Mesothelial cell of epicardium (in vitro differentiated cells): ENCODE data around the gene OR52L1. TPM values are rescaled to one million over a fixed set of nuclear protein-coding genes. Genes with fewer than 3 reads are reported as not detected.

Experiments
- DNase-seq, 2 experiments: peaks; one replicate each; pipeline ENCODE4 v3.0.0; 2021; ENCODE audit warnings: low spot score in 2 of 2; ENCODE audit not compliant: unreplicated experiment in 2 of 2
- H3K27ac Mint-ChIP-seq: 2 replicates; pipeline ENCODE4 v1.8.0; 2021; ENCODE audit warnings: mixed read lengths
- H3K27me3 Mint-ChIP-seq: 2 replicates; pipeline ENCODE4 v1.8.0; 2021; ENCODE audit warnings: low read depth, mixed read lengths
- H3K36me3 Mint-ChIP-seq: 2 replicates; pipeline ENCODE4 v1.8.0; 2021; ENCODE audit warnings: mixed read lengths
- H3K4me1 Mint-ChIP-seq: 2 replicates; pipeline ENCODE4 v1.8.0; 2021; ENCODE audit warnings: mixed read lengths
- H3K4me3 Mint-ChIP-seq: 2 replicates; pipeline ENCODE4 v1.8.0; 2021; ENCODE audit warnings: mild to moderate bottlenecking, moderate library complexity, mixed read lengths
- H3K9me3 Mint-ChIP-seq: 2 replicates; pipeline ENCODE4 v1.8.0; 2021; ENCODE audit warnings: mixed read lengths
- CTCF ChIP-seq: fragments of 200-600 bp; sonication (generic); IDR thresholded peaks from one replicate; pipeline ENCODE4 v1.5.0; 2021; ENCODE audit warnings: antibody characterized with exemption; ENCODE audit not compliant: unreplicated experiment
- total RNA-seq: library from RNA; stranded (reverse); gene quantifications from 3 replicates; pipeline ENCODE4 v1.2.1, GENCODE V29; 2021

Gene OR52L1
- total RNA-seq, 1 donor from 2014 or later = not detected

GRCh38 chr11:5994791-5995190, 8.0 kb upstream of the OR52L1 start:
- peaks cover 3% of the 10 kb centered on the region for H3K9me3 Mint-ChIP-seq

GRCh38 chr11:5992604-5993251, 5.9 kb upstream of the OR52L1 start:
- no peak overlapping the region for H3K4me3 Mint-ChIP-seq
- H3K4me1 Mint-ChIP-seq = no peaks in the 10 kb centered on the region
- no peaks in the 10 kb centered on the region for H3K36me3 Mint-ChIP-seq
- DNase-seq = no peak
- peaks cover 44% of the 10 kb centered on the region for H3K27me3 Mint-ChIP-seq
- TF ChIP-seq CTCF = peak; percentile 67
- H3K27ac Mint-ChIP-seq = no peak overlapping the region
- H3K9me3 Mint-ChIP-seq = no peaks in the 10 kb centered on the region

More at GRCh38 chr11:5994791-5995190, 8.0 kb upstream of the OR52L1 start:
- Mint-ChIP-seq H3K4me1 (no peaks in the 10 kb centered on the region), H3K27ac (no peak overlapping the region), H3K36me3 (no peaks in the 10 kb centered on the region), H3K4me3 (no peak overlapping the region), H3K27me3 (peaks cover 47% of the 10 kb centered on the region)
- no peak for DNase-seq
- no peak for TF ChIP-seq CTCF

- no peak overlapping the region for H3K27ac Mint-ChIP-seq
- H3K4me1 Mint-ChIP-seq = no peaks in the 10 kb centered on the region
- H3K36me3 Mint-ChIP-seq = no peaks in the 10 kb centered on the region
- TF ChIP-seq CTCF = no peak
- no peak overlapping the region for H3K4me3 Mint-ChIP-seq
- no peaks in the 10 kb centered on the region for H3K9me3 Mint-ChIP-seq
- no peak for DNase-seq
- peaks cover 44% of the 10 kb centered on the region for H3K27me3 Mint-ChIP-seq
Measured at GRCh38 chr11:5992150-5992549, 5.4 kb upstream of the OR52L1 start.

- no peak overlapping the region for H3K4me3 Mint-ChIP-seq
- H3K27me3 Mint-ChIP-seq = peaks cover 36% of the 10 kb centered on the region
- H3K27ac Mint-ChIP-seq = no peak overlapping the region
- no peaks in the 10 kb centered on the region for H3K9me3 Mint-ChIP-seq
- no peak for TF ChIP-seq CTCF
- no peaks in the 10 kb centered on the region for H3K4me1 Mint-ChIP-seq
- no peaks in the 10 kb centered on the region for H3K36me3 Mint-ChIP-seq
- DNase-seq = no peak
Measured at GRCh38 chr11:5989203-5989602, 2.4 kb upstream of the OR52L1 start.

- H3K4me3 Mint-ChIP-seq = no peak overlapping the region
- H3K27ac Mint-ChIP-seq = no peak overlapping the region
- TF ChIP-seq CTCF = no peak
- no peaks in the 10 kb centered on the region for H3K4me1 Mint-ChIP-seq
- H3K9me3 Mint-ChIP-seq = peaks cover 36% of the 10 kb centered on the region
- no peaks in the 10 kb centered on the region for H3K36me3 Mint-ChIP-seq
- H3K27me3 Mint-ChIP-seq = peaks cover 9% of the 10 kb centered on the region
- no peak for DNase-seq
Measured at GRCh38 chr11:5983443-5983842, 3.3 kb downstream of the OR52L1 start.
